HG03139 (cell line): ENCODE data around the gene ETV4.
A peak's percentile ranks its signal among the peaks of the same experiment; 100 is the strongest.

Experiments
- ATAC-seq: cut with Tn5 transposase; IDR thresholded peaks from one replicate; pipeline ENCODE4 v1.9.1; 2021; ENCODE audit not compliant: unreplicated experiment

Gene ETV4

GRCh38 chr17:43546319-43547188, at the start of gene ETV4:
Gene ETV4 (minus strand): TSS chr17:43546340. CDS start chr17:43545617, 723 bp downstream.
- peak; percentile 82 for ATAC-seq

GRCh38 chr17:43595466-43595865, 49.3 kb upstream of the ETV4 start:
- no peak for ATAC-seq

- ATAC-seq, result no peak
These were observed 45.8 kb upstream of the ETV4 start for GRCh38 chr17:43591779-43592562.

- no peak for ATAC-seq
These were observed 44.9 kb upstream of the ETV4 start for GRCh38 chr17:43591001-43591400.

- no peak for ATAC-seq
These were observed 42.7 kb upstream of the ETV4 start for GRCh38 chr17:43588664-43589435.

- ATAC-seq, result no peak
These were observed 42.0 kb upstream of the ETV4 start for GRCh38 chr17:43588121-43588520.

- no peak for ATAC-seq
These were observed 41.5 kb upstream of the ETV4 start for GRCh38 chr17:43587647-43588046.

- ATAC-seq, result no peak
These were observed 38.5 kb upstream of the ETV4 start for GRCh38 chr17:43584666-43585102.

- no peak for ATAC-seq
These were observed 37.2 kb upstream of the ETV4 start for GRCh38 chr17:43583332-43583731.

- no peak for ATAC-seq
These were observed 35.5 kb upstream of the ETV4 start for GRCh38 chr17:43581613-43582012.

- ATAC-seq, result no peak
These were observed 35.0 kb upstream of the ETV4 start for GRCh38 chr17:43581130-43581529.

- no peak for ATAC-seq
These were observed 33.5 kb upstream of the ETV4 start for GRCh38 chr17:43579566-43580140.

- no peak for ATAC-seq
These were observed 32.8 kb upstream of the ETV4 start for GRCh38 chr17:43578699-43579565.

- ATAC-seq, result no peak
These were observed 32.2 kb upstream of the ETV4 start for GRCh38 chr17:43578404-43578698.

GRCh38 chr17:43577664-43578403, 31.7 kb upstream of the ETV4 start:
- ATAC-seq, result no peak

- ATAC-seq, result no peak
These were observed 30.6 kb upstream of the ETV4 start for GRCh38 chr17:43576563-43577229.

- no peak for ATAC-seq
These were observed 28.9 kb upstream of the ETV4 start for GRCh38 chr17:43574896-43575525.

- no peak for ATAC-seq
These were observed 28.2 kb upstream of the ETV4 start for GRCh38 chr17:43574348-43574747.
